ENCODE data around the gene SLC45A3.
A peak's percentile ranks its signal among the peaks of the same experiment; 100 is the strongest.

The SLC45A3 gene

GRCh38 chr1:205616563-205617293, 63.6 kb downstream of the SLC45A3 start:
- H3K4me3 ChIP-seq: no peak overlapping the region
- no peak overlapping the region for H3K27ac ChIP-seq

- no peak overlapping the region for H3K4me3 ChIP-seq
Observed at GRCh38 chr1:205615789-205616188, 64.5 kb downstream of the SLC45A3 start.

GRCh38 chr1:205613854-205614412, 66.4 kb downstream of the SLC45A3 start:
- no peak overlapping the region for H3K27ac ChIP-seq
- no peak overlapping the region for H3K4me3 ChIP-seq

More at GRCh38 chr1:205615789-205616188, 64.5 kb downstream of the SLC45A3 start:
- no peak overlapping the region for H3K27ac ChIP-seq

- Histone ChIP-seq H3K4me3 (no peak overlapping the region), H3K27ac (no peak overlapping the region)
Observed at GRCh38 chr1:205612556-205612955, 67.8 kb downstream of the SLC45A3 start.

GRCh38 chr1:205612104-205612503, 68.2 kb downstream of the SLC45A3 start:
- H3K27ac ChIP-seq: no peak overlapping the region
- no peak overlapping the region for H3K4me3 ChIP-seq

- H3K27ac ChIP-seq: peak overlapping the region in 6 of 21 experiments; percentile 15 to 65 (median 46)
- no peak overlapping the region for H3K4me3 ChIP-seq
Observed at GRCh38 chr1:205610901-205611466, 69.3 kb downstream of the SLC45A3 start.

- Histone ChIP-seq H3K27ac (peak overlapping the region in 5 of 21 experiments; percentile 21 to 65 (median 46)), H3K4me3 (no peak overlapping the region)
Observed at GRCh38 chr1:205610036-205610435, 70.3 kb downstream of the SLC45A3 start.
